Stimulated activated CD4-positive, alpha-beta T cell treated with anti-CD3 and anti-CD28 coated beads, Interleukin-15, amount 100 ng/mL, for 24 hours (primary cell): ENCODE data around the gene SLC12A1.
A peak's percentile ranks its signal among the peaks of the same experiment; 100 is the strongest.

Experiments
- DNase-seq: peaks from one replicate; pipeline ENCODE4 v3.0.0-alpha.2; 2020

The SLC12A1 gene

DNA sequence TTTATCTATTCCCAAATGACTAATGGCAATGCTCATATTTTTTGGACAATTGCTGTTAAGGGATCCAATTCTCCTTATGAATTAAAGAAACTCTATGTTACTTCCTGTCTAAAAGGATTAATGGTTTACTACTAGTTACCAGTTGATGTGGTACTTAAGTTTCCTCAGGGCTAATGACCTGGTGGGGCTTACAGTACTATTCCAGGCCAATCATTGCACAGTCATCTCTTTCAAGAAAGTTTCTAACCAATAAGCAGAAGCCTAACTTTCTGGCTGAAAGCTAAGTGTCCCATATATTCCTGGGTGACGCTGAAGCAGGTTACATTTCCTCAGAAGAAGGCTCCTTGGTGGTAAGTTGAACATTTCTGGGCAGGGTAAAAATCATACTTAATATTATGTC, at the start of gene SLC12A1:
Gene SLC12A1 (plus strand): TSS at position 322 of the 400 bp plus-strand sequence. CDS start 1,418 bp downstream, outside the sequence.
- DNase-seq, result no peak

DNA sequence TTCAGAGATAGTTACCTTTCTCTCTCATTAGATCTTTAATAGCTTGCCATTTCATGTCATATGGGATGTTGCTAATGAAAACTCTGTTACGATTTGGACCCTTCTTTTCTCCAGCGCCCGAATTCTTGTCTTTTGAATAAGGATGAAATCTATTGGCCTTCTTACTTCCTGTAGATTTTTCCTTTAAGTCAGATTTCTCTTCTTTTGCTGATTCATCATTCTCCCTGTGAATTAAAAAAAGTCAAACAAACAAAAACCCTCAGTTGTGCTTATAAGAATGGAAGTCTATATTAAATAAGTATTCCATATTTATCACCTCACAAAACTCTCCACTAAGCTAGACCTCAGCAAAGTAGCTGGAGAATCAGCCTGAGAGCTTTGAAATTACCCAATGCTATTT, 37.5 kb upstream of the SLC12A1 start:
- DNase-seq, result no peak

DNA sequence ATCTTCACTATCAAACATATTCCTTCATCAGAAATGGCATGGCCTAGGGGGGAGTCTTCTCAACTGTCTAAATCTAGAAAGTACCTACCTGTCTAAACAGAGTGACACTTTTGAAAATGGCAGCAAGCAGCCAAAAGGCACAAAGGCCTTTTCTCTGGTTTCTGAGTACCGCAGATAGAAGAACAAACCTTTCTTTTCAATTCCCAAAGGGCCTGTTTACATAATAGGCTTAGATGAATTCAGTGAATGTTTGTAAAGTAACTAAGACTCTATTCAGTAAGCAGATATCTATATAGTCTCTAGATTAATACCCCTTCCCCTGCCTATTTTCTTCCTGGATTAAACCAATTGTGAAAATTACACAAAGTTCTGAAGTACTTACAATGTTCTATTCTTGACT, 35.1 kb upstream of the SLC12A1 start:
- no peak for DNase-seq

DNA sequence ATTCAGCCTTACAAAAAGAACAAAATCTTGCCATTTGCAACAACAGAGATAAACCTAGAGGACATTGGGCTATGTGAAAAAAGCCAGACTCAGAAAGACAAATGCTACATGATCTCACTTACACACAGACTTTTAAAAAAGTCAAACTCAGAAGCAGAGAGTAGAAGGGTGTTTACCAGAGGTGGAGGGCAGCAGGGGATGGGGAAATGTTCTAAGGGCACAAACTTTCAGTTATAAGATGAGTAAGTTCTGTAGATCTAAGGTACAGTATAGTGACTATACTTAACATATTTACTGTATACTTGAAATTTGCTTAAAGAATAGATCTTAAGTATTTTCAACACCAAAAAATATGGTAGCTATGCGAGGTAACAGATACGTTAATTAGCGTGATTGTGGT, 31.0 kb upstream of the SLC12A1 start:
- DNase-seq, result no peak

DNA sequence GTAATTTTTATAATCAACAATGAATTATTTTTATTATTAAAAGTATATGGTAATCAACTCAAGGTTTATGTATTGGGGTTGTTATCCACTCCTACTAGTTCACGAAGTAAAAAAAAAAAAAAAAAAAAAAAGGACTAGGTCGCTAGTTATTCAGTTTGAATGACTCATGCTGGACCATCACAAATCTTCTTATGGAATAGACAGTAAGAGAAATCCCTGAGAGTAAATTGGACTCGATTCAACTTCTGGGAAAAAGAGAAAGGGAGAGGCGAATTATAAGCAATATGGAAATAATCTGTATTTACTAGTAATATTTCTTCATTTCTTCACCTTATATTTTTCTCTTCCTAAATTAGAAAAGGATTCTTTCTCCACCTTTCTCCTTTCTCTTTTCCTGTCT, 30.0 kb upstream of the SLC12A1 start:
- no peak for DNase-seq

DNA sequence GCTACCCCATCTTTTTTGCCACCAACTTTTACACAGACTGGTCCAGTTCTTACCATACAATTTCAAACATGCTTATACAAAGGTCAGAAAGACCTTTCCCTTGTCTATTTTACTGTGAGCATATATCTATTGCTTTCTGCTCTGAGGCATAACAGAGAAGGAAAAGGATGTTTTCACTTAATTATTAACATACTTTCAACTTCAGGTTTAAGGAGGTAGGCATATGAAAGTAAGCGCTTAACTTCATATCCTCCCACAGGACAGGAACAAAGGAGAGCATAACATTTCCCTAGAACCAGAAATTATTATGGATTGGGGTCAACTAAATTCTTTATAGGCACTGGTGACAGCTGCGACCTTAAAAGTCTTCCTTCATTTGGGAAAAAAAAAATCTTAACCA, 29.1 kb upstream of the SLC12A1 start:
- no peak for DNase-seq

DNA sequence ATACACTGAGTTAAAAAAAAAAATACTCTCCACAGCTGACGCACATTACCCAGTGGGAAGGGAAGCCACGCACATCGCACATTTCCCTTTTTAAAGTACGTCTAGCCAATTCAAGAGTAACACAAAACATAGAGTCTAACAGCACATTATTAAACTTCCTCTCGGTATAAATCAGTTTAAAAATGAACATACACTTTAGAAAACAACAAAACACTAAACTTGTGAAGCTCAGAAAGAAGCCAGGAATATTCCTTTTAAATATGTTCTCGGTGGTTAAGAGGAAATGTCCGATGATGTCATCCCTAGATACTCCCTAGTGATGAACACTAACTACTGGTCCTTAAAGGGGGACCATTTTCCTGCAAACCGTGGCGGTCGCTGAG, 28.7 kb upstream of the SLC12A1 start:
- DNase-seq, result peak; percentile 5

DNA sequence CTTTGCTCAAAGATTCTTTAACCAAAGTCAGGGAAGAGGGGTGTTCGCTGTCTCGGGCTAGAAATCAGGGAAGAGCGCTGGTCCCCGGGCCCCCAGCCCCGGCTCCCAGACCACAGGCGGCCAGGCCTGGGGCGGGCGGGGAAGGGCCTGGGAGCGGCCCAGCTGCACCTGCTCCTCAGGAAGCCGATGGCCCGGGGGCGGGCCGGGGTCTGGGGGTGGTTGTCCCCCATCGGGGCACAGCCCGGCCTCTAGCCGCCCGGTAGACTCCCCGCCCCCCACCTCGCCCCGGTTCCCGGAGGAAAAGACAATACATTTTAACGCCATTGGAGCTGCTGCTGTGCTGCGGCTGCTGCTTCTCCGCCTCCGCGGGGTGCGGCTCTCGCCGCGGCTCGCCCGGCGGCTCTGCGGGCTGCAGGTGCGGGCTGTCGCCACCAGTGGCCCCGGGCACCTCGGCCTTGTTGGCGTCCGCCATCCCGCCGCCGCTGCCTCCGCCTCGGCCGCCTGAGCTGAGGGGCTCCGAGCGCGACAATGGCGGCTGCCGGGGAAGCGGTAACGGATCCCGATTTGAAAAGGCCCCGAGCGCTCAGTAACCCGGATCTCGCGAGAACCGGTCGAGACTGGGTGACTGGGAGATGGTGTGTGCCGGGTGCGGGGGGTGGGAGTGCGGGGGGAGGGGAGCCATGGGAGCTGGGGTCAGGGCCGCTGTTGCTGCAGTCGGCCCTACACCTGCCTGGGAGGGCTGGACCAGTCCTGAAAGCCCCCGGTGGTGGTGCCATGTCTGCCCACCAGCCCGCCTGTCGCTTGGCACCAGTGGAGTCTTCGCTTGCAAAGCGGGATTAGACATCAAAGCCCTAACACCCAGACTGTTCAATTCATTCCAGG, 28.1 kb upstream of the SLC12A1 start, which contains the start of gene MYEF2:
Gene MYEF2 (minus strand): TSS at position 530 of the 882 bp plus-strand sequence. CDS start 58 bp downstream, at position 472.
- peak; percentile 85 for DNase-seq

DNA sequence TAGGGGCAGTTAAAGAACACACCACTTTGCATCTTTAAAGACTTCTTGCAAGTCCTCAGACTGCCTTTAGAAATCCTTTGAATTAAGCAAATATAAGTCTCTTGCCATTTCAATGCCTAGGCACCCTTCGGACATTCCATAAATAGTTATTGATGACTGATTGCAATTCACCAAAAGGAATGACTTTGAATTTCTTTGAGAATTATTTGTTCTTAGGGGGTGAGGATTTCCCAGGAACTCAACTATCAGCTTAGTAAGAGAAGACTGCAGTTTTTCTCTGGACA, 27.5 kb upstream of the SLC12A1 start:
- no peak for DNase-seq

DNA sequence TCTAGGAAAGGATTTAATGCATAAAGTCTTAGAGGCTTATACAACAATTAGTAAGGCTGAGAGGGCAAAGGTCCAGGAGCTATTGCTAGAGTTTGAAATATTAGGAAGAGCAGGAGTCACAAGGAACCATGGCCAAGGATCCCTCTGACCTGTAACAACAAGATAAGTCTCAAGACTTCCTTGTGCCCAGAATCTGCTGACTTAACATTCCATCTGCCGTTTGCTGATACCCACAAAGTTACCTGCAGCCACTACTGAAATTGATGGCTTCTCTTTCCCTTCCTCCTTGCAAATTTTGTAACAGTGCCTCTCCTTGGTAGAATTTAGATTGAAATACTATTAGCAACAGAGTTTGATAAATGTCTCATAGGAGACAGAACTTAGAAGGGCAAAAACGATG, 23.4 kb upstream of the SLC12A1 start:
- DNase-seq, result no peak

DNA sequence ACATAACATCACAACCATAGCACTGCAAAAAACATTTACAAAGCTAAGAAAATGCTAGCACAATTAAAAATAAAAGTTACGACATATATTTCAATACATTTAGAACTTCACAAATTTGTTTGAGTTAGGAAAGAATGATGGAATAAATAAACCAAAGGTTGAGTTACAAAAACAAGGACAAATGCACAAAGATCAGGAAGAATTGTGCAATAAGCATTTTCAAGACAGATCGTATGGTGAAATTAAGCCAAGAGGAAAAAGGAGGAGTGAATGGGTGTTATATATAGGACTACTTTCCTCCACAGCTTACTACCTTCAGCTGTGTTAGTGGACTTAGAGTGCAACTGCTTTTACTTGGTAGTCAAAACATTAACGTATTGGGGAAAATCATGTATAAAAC, 20.6 kb upstream of the SLC12A1 start:
- no peak for DNase-seq

DNA sequence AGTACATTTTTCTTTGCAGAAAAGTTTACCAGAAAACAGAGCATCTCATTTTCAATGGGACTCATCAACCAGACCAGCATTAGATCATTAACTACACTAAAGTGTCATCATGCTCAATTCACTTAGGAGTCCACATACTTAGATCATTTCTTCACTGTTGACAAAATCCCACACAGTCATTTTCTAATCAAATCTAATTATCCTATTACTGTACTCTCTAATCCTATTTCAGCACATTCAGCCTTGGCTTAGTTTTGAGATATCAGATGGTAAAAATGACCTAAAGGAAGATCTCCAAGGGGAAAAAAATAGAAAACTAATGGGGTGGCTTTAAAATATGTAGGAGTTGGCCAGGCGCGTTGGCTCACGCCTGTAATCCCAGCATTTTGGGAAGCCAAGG, 19.8 kb upstream of the SLC12A1 start:
- no peak for DNase-seq

DNA sequence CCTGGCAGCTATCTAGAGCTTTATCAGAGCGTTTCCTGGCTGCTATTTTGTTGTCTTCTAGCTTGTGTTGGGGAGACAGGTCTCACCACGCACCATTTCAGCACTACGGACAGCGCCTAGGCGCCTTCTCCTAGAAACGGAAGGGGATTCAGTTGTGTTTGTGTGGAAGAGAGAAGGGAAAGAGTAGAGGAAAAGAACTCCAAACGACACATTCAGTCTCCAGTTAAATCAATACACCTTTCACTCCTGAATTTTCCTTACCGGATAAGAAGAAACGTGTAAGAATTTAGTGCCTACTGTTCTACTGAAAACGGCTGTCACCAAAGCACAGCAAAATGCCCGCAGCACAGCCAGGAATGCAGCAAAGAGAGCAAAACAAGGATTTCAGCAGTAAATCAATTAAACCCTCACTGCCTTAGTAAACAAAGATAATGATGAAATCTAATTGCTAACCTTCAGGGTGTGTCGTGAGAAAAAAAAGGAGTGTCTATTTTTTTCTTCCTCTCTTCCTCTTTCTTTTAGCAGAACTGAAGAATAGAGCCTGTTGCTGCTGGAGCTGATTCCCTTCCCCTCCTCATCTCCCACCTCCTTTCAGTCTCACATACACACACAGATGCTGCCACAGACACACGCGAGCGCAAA, 15.0 kb upstream of the SLC12A1 start:
- DNase-seq, result peak; percentile 52

DNA sequence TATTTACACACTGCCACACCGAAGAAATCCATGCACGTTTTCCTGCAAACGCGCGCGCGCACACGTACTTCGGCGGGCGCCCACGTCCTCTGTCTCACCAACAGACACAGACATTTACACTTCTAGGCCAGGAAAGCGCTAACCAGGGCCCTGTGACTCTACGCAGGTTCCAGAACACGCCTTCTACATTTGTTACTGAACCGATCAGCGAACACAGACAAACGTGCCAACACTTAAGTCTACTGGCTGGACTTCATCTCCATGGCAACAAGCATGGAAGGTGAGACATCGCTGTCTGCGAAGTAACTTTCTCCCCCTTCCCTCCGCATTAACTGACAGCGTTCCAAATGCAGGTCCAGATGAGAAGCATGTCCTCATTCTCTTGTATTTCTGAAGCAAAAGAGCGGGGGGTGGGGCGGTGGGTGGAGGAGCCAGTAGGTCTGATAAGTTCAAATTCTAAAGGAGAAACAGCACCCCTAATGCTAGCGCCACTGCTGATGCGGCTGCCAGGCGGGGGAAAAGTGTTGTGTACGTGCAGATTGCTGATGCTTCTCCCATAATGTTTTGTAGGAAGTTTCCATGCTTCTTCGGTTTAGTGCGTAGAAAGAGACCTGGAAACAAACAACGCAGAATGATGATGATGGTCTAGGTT, 14.4 kb upstream of the SLC12A1 start, which contains the start of gene CTXN2:
Gene CTXN2 (plus strand): TSS at position 92 of the 652 bp plus-strand sequence. CDS start 9,636 bp downstream, outside the sequence.
- DNase-seq, result no peak

DNA sequence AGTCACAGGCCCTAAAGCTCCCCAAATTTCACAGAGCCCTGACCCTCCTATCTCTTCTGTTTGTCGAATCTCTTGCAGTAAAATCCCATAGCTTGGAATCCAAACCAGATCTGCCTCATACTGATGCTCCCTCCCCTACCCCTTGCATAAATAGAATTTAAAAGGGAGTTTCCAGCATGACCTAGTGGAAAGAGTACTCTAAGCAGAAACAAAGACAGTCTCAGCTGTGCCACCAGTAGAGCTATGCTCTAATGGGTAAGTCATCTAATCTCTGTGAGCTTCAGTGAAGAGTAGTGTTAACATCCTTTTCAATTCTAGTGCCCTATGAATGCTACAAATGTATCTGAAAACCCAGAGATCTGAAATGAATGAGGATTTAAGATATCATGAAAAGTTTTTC, 4.0 kb upstream of the SLC12A1 start:
- DNase-seq, result no peak

DNA sequence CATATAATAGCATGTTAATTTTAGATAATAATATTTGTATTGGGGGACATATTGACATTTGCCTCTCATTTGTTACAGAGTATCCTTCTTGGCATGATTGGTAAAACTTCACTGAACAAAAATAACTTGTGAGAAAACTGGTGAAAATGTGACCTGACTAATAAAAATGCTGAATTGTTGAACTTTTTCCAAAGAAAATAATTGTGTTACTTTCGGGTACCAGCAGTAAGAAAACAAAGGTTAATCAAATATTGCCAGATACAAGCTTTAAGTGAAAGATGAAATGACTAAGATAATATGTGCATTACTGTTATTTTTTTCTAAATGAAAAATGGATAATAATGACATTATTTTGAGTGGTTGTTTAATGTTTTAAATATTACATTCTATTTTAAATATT, 15.2 kb downstream of the SLC12A1 start:
- no peak for DNase-seq

DNA sequence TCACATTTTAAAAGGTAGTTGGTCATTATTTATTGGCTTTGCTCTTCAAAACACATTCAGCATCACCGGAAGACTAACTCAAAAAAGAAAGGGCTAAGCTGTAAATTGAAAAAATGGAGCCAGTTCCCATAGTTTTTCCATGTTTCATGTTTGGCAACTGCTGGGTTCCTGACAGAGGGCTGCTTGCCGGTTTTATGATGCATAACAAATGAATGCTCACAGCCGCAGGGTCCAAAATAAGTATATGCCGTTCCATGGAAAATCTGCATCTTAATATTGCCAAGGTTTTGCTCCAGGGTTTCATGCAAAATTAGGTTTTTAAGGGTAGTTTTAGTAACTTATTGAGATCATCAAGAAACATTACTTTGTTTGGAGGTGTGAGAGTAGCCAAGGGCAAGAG, 15.8 kb downstream of the SLC12A1 start:
- DNase-seq, result no peak

DNA sequence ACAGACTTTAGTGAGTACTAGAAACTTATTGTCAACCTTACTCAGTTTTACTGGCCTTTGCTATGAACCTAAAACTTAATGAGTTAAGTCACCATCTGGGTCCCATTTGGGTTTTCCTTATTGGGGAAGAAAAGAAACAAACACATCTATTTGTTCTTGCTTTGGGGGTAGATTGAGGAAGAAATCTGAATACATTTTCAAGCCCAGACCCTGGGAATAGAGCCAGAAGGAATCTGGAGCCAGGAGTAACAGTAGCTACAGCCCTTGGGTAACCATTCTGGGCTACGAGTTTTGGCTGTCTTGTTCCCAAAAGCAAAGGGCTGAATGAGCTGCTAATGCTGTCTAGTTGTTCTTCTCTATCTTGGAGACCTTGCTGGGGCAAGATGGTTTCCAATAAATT, 16.5 kb downstream of the SLC12A1 start:
- no peak for DNase-seq

DNA sequence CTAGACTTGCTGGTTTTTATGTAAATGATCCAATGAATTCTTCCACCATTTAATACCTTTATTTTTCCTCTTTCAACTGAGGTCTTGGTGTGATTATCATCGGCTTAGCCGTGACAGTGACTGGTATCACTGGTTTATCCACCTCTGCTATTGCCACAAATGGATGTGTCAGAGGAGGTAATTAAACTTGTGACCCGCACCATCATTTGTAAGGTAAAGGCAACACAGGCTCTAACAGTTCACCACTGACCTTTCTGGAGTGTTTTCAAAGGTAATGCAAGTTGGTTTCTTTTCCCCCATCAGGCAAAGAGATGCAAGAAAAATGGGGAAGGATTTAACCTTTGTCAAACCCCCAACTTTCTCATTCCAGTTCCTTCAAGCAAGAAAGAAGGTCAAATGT, 19.7 kb downstream of the SLC12A1 start:
- no peak for DNase-seq

DNA sequence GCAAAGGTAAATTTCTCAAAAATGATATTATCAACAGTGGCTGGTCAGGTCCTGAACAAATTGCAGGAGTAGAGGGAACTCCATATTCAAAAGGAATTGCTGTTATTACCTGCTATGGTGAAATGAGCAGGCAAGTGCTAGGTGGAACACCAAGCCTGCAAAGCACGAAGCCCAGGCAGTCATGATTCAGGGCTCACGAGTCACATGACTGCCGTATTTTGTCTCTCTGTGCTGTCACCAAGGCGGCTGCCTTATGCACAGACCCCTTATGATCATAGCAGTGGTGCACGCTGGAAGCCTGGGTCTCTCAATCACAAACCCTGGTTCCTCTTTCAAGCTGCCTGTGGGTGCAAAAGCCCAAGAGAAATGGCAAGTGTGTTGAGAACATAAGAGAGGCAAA, 24.4 kb downstream of the SLC12A1 start:
- no peak for DNase-seq

DNA sequence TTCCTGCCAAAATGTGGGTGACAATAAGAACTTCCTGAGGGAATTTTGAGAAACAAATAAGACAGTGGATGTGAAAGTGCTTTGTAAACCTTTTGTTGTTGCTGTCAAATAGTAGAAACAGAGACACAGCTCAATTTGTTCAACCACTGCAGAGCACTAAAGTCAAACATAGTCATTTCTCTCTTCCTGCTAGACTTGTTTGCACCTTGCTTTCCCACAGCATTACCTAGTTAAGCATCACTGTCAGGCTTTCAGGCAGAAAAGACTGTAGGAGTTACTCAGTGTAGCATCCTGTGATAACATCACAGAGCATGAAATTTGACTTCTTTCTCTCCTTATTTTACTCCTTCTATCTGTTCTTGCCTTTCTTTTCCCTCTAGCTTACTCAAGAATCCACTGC, 27.1 kb downstream of the SLC12A1 start:
- no peak for DNase-seq

DNA sequence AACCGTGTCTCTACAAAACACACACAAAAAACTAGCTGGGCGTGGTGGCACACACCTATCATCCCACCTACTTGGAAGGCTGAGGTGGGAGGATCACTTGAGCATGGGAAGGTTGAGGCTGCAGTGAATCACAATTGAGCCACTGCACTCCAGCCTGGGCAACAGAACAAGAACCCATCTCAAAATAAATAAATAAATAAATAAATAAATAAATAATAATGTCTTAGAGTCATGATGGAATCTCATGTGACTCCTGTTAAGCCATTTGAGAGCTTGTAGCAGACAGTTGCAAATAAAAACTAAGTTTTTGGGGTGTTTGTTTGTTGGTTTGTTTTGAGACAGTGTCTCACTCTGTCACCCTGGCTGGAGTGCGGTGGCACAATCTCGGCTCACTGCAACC, 33.2 kb downstream of the SLC12A1 start:
- no peak for DNase-seq

DNA sequence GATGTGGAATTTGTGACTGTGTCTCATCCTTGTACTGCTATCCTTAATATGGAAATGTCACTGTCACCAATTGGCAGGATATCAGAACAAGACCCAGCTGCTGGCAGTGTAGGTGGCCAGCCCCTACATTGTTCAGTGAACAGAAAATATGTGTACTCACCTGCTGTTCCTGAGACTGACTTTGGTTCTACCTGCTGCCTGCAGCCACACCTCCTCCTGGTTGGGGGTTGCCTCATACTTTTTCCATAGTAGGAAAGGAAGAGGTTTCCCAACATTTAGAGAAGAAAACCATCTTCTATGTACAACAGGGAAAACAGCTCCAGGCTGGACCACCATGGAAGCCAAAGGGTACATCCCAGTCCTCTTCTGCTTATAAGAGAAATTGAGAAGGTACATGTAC, 35.9 kb downstream of the SLC12A1 start:
- DNase-seq, result no peak

DNA sequence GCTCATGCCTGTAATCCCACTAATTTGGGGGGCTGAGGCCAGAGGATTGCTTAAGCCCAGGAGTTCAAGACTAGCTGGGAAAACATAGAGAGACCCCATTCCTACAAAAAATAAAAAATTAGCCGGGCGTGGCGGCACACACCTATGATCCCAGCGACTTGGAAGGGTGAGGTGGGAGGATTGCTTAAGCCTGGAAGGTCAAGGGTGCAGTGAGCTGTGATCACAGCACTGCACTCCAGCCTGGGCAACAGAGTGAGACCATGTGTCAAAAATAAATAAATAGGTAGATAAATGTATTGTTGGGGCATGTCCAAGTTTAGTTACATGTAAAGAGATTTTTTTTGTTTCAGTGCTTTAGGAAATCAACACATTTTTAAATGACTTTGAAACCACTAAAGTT, 36.4 kb downstream of the SLC12A1 start:
- DNase-seq, result no peak
